A673 (cell line): ENCODE measurements around the gene WDR7. TPM values are rescaled to one million over a fixed set of nuclear protein-coding genes. Genes with fewer than 3 reads are reported as not detected.

Experiments
- Bru-seq: library from RNA; stranded (reverse); fragments of 400-500 nt; gene quantifications from one replicate; lab custom pipeline; 2021; lab: Mats Ljungman, UMichigan
- BruChase-seq, 2 experiments: library from RNA; stranded (reverse); fragments of 400-500 nt; gene quantifications; one replicate each; lab custom pipeline; 2021; lab: Mats Ljungman, UMichigan
- BruUV-seq: library from RNA; stranded (reverse); fragments of 400-500 nt; replicated peaks from 2 replicates; lab custom pipeline; 2021; lab: Mats Ljungman, UMichigan
- CTCF ChIA-PET: fragments of 300-600 bp; sonication (Branson Sonifier 250); formaldehyde crosslinking; loops from one replicate; lab custom pipeline; 2022; ENCODE audit warnings: antibody characterized with exemption; lab: Charles Lee
- POLR2A ChIA-PET: fragments of 300-600 bp; sonication (Branson Sonifier 250); formaldehyde crosslinking; loops from one replicate; lab custom pipeline; 2022; ENCODE audit warnings: antibody characterized with exemption; ENCODE audit not compliant: low non-redundant PET; lab: Charles Lee
- DNase-seq: peaks from one replicate; pipeline ENCODE4 v3.0.0-alpha.2; 2015; ENCODE audit warnings: low spot score
- H3K27ac ChIP-seq: fragments of 200-600 bp; sonication (generic); 2 replicates; pipeline ENCODE4 v1.5.1; 2016; ENCODE audit warnings: mixed run types, low read depth, mild to moderate bottlenecking, mixed read lengths, antibody characterized with exemption, low read length; ENCODE audit not compliant: poor library complexity, severe bottlenecking
- H3K27me3 ChIP-seq: fragments of 200-600 bp; sonication (generic); replicated peaks from 2 replicates; pipeline ENCODE4 v1.6.1; 2017; ENCODE audit warnings: mixed run types, low read depth, mild to moderate bottlenecking, mixed read lengths, antibody characterized with exemption, low read length; ENCODE audit not compliant: insufficient read depth, poor library complexity
- H3K36me3 ChIP-seq: fragments of 200-600 bp; sonication (generic); 2 replicates; pipeline ENCODE4 v1.6.1; 2016; ENCODE audit warnings: mixed run types, mild to moderate bottlenecking, mixed read lengths, antibody characterized with exemption, low read length; ENCODE audit not compliant: insufficient read depth, poor library complexity, severe bottlenecking
- H3K4me1 ChIP-seq: fragments of 200-600 bp; sonication (generic); 2 replicates; pipeline ENCODE4 v1.6.1; 2017; ENCODE audit warnings: mixed run types, mild to moderate bottlenecking, mixed read lengths, antibody characterized with exemption, low read length; ENCODE audit not compliant: insufficient read depth, poor library complexity, severe bottlenecking
- H3K4me3 ChIP-seq: fragments of 200-600 bp; sonication (generic); 2 replicates; pipeline ENCODE4 v1.5.1; 2016; ENCODE audit warnings: low read depth, mixed run types, mild to moderate bottlenecking, mixed read lengths, low read length; ENCODE audit not compliant: poor library complexity, severe bottlenecking
- H3K9me3 ChIP-seq: fragments of 200-600 bp; sonication (generic); 2 replicates; pipeline ENCODE4 v1.6.1; 2016; ENCODE audit warnings: mixed run types, low read depth, mild to moderate bottlenecking, mixed read lengths, antibody characterized with exemption, low read length; ENCODE audit not compliant: poor library complexity, severe bottlenecking
- EZH2 ChIP-seq: fragments of 200-600 bp; sonication (generic); IDR thresholded peaks from 2 replicates; pipeline ENCODE4 v1.6.1; 2017; ENCODE audit warnings: borderline replicate concordance, low read depth, mild to moderate bottlenecking, mixed read lengths, antibody characterized with exemption, low read length; ENCODE audit not compliant: poor library complexity, severe bottlenecking
- intact Hi-C: fragments of 100-400 bp; cut with micrococcal nuclease; formaldehyde crosslinking; loops from one replicate; pipeline ENCODE4 v1.10.0; 2022; ENCODE audit not compliant: unreplicated experiment
- long read RNA-seq: library from polyadenylated mRNA; stranded (forward); transcript quantifications from one replicate; pipeline ENCODE4 v2.0.0, GENCODE V29; 2022
- total RNA-seq: library from RNA; stranded (reverse); gene quantifications from 2 replicates; pipeline ENCODE4 v1.2.3, GENCODE V29; 2021
- TF ChIP-seq, protein P1 (sequence below): fragments of 300-800, 200-600 bp; sonication (generic); conservative IDR thresholded peaks from 2 replicates; pipeline ENCODE4 v1.5.1; 2017; ENCODE audit warnings: low read depth, mild to moderate bottlenecking, antibody characterized with exemption, low read length, moderate library complexity, mixed read lengths

WDR7 gene
- total RNA-seq, result 21.2 and 24.3 TPM in 2 replicates
- percentile 72 among the genes with signal in this experiment for Bru-seq, nascent RNA
- BruChase-seq, experiment 1, labeled RNA remaining after a 2-hour chase, result percentile 59 among the genes with signal in this experiment
- BruChase-seq, experiment 2, labeled RNA remaining after a 6-hour chase, result percentile 56 among the genes with signal in this experiment
- long read RNA-seq, full-length matches to known transcripts, result 10 of 20 reads
- long read RNA-seq, partial matches to known transcripts, result 6 of 20 reads
- long read RNA-seq, other reads (novel, unspliced or antisense), result 4 of 20 reads

DNA sequence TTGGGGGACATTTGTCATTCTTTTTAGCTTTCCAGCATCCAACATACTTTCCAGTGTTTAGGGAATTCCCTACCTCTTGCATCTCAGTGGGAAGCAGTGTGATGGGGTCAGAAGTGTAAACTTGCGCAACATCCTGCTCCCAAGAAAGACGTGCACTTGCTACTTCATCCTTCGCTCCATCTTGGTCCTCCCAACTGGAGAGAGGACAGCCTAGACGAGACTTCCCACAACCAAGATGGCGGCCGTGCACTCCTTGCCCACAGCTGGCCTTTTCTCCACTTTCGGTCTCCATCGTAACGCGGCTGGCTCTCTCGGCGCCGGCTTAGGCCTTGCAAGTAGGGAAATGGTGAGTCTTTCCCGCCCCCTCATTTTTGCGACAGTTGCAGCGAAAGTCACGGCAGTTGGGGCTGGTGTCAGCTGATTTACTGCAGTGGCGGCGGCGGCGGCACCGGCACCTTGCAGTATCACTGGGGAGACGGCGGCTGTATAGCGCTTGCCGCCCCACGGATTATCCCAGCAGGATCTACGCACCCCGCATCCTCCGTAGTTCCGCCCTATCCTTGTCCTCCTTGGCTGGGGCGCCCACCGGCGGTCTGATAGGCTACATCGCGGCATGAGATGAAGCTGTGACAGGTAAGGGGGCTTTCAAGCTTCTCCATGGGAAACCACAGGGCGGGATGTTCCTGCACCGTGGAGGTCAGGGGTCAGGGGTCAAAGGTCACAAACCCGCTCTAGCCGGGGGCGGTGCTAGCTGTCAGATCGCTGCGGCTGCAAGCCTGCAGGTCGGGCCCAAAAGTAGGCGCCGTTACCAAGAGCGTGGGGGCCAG is at the start of gene WDR7:
Gene WDR7 (plus strand): TSS at position 416 of the 827 bp plus-strand sequence. CDS start 21,157 bp downstream, outside the sequence.
- no peaks in the 10 kb centered on the region for H3K4me1 ChIP-seq
- H3K9me3 ChIP-seq, result no peaks in the 10 kb centered on the region
- no TSS peak for BruUV-seq
- peak within 1 kb of the TSS; percentile 87 for H3K4me3 ChIP-seq
- ChIA-PET CTCF (no interaction called here), POLR2A (interaction anchor here (0.6 kb wide), 1 partner anchor 41 kb away, joined by 12 read pairs; no protein-coding TSS in a partner anchor)
- H3K27ac ChIP-seq, result peak within 1 kb of the TSS; percentile 73
- peak; percentile 100 for DNase-seq
- H3K36me3 ChIP-seq, result no peaks in the 10 kb centered on the region
- no peaks in the 10 kb centered on the region for H3K27me3 ChIP-seq
- intact Hi-C loops, result no loop called here
- TF ChIP-seq, protein P1, sequence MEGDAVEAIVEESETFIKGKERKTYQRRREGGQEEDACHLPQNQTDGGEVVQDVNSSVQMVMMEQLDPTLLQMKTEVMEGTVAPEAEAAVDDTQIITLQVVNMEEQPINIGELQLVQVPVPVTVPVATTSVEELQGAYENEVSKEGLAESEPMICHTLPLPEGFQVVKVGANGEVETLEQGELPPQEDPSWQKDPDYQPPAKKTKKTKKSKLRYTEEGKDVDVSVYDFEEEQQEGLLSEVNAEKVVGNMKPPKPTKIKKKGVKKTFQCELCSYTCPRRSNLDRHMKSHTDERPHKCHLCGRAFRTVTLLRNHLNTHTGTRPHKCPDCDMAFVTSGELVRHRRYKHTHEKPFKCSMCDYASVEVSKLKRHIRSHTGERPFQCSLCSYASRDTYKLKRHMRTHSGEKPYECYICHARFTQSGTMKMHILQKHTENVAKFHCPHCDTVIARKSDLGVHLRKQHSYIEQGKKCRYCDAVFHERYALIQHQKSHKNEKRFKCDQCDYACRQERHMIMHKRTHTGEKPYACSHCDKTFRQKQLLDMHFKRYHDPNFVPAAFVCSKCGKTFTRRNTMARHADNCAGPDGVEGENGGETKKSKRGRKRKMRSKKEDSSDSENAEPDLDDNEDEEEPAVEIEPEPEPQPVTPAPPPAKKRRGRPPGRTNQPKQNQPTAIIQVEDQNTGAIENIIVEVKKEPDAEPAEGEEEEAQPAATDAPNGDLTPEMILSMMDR, result no peak
- TF ChIP-seq EZH2, result no peak

DNA sequence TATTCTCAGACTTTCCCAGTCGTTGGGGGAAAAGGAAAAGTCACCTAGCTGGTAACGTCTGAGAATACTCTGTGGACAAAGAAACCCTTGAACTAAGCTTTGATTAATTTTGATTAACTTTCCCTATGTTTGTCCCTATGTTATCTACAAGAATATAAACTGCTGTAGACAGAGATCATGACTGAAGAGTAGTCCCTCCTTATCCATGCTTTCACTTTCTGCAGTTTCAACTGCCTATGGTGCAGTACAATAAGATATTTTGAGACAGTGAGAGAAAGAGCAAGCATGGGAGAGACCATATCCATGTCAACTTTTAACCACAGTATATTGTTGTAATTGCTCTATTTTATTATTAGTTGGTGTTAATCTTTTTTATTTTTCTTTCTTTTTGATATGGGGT is 44.5 kb upstream of the WDR7 start:
- H3K36me3 ChIP-seq, result peaks cover 68% of the 10 kb centered on the region
- TF ChIP-seq, protein P1, result no peak
- TF ChIP-seq EZH2, result no peak
- no TSS peak for BruUV-seq
- ChIA-PET CTCF (no interaction called here), POLR2A (no interaction called here)
- no peaks in the 10 kb centered on the region for H3K4me1 ChIP-seq
- no peaks in the 10 kb centered on the region for H3K9me3 ChIP-seq
- no peak for DNase-seq
- H3K27ac ChIP-seq, result no peak overlapping the region
- intact Hi-C loops, result no loop called here
- H3K4me3 ChIP-seq, result no peak overlapping the region
- no peaks in the 10 kb centered on the region for H3K27me3 ChIP-seq

DNA sequence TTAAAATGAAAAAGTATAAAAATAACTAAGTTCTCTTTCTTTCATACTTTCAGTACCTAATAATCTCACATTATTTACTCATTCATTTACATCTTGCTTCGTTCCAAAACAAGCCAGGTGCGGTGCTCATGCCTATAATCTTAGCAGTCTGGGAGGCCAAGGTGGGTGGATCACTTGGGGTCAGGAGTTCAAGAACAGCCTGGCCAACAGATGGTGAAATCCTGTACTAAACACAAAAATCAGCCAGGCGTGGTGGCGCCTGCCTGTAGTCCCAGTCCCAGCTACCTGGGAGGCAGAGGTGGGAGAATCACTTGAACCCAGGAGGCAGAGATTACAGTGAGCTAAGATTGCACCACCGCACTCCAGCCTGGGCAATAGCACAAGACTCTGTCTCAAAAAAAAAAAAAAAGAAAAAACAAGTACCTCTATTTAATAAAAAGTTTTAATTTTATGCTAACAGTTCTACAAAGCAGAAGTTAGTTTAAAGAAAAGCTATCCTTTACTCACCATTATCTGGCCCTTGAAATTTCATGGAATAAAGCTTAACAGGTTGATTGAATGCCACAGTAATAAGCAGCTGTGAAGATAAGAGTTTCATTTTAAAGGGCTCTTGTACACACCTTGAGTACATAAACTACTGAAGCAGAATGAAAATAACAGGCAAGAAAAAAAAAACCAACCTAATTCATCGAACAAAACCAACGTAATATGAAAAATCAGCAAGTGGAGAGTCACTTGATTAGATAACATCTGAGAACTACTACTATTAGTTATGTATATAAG is 35.2 kb upstream of the WDR7 start:
- ChIA-PET CTCF (no interaction called here), POLR2A (interaction anchor here (0.6 kb wide), 1 partner anchor 116 kb away, joined by 4 read pairs; no protein-coding TSS in a partner anchor)
- no TSS peak for BruUV-seq
- TF ChIP-seq, protein P1, result no peak
- TF ChIP-seq EZH2, result no peak
- intact Hi-C loops, result no loop called here
- Histone ChIP-seq H3K4me1 (no peaks in the 10 kb centered on the region), H3K27me3 (no peaks in the 10 kb centered on the region), H3K27ac (no peak overlapping the region), H3K36me3 (peaks cover 75% of the 10 kb centered on the region), H3K4me3 (no peak overlapping the region), H3K9me3 (no peaks in the 10 kb centered on the region)
- DNase-seq, result no peak
